ENCODE data around the gene SLC27A3. TPM values are rescaled to one million over a fixed set of nuclear protein-coding genes. Genes with fewer than 3 reads are reported as not detected.

SLC27A3 gene
- total and polyA plus RNA-seq, 7 donors, result 3.5 to 15.6 (median 5.2) TPM

GRCh38 chr1:153774026-153774595 is 1.1 kb upstream of the SLC27A3 start:
- intact Hi-C loops (cut with DNase I), result no loop called here
- peaks cover 26% of the 10 kb centered on the region for H3K4me1 ChIP-seq
- H3K27me3 ChIP-seq (ENCODE audit: insufficient read depth in 3 of 3, low read length in 2 of 3), result no peaks in the 10 kb centered on the region
- no peaks in the 10 kb centered on the region for H3K9me3 ChIP-seq
- ATAC-seq (no peak), DNase-seq (no peak)
- H3K4me3 ChIP-seq, result peak overlapping the region; percentile 71
- TF ChIP-seq CTCF (IDR thresholded peaks at IDR 0.05), result no peak
- peaks cover 0 to 40% of the 10 kb centered on the region in 2 donors for H3K36me3 ChIP-seq (ENCODE audit: insufficient read depth in 1 of 2, low read depth in 1 of 2)
- H3K27ac ChIP-seq, result peak overlapping the region; percentile 23
- 67 to 69% (median 67%) methylated on average over 8 of the region's 8 CpGs for WGBS, 3 donors

GRCh38 chr1:153775458-153776327 is 486 bp downstream of the SLC27A3 start:
- WGBS, 3 donors, result 0 to 1% (median 0%) methylated on average over 77 to 83 of the region's 83 CpGs
- Histone ChIP-seq H3K27ac (peak overlapping the region; percentile 60), H3K9me3 (no peaks in the 10 kb centered on the region), H3K27me3 (ENCODE audit: insufficient read depth in 3 of 3, low read length in 2 of 3) (no peaks in the 10 kb centered on the region), H3K4me1 (peaks cover 26% of the 10 kb centered on the region), H3K36me3 (ENCODE audit: insufficient read depth in 1 of 2, low read depth in 1 of 2) (peaks cover 0 to 27% of the 10 kb centered on the region in 2 donors), H3K4me3 (peak overlapping the region; percentile 71)
- intact Hi-C loops (cut with DNase I), result no loop called here
- ATAC-seq (peak; percentile 38 to 59 (median 48)), DNase-seq (peak; percentile 72 to 78)
- TF ChIP-seq CTCF (IDR thresholded peaks at IDR 0.05), result no peak

GRCh38 chr1:153776352-153776751 is 1.1 kb downstream of the SLC27A3 start:
- H3K27ac ChIP-seq, result no peak overlapping the region
- DNase-seq, result peak in 1 of 2 donors; percentile 12
- intact Hi-C loops (cut with DNase I), result no loop called here

GRCh38 chr1:153776845-153777370 is 1.7 kb downstream of the SLC27A3 start:
- intact Hi-C loops (cut with DNase I), result no loop called here
- Histone ChIP-seq H3K4me1 (peaks cover 26% of the 10 kb centered on the region), H3K27ac (no peak overlapping the region), H3K4me3 (peak overlapping the region; percentile 71), H3K9me3 (no peaks in the 10 kb centered on the region), H3K36me3 (ENCODE audit: insufficient read depth in 1 of 2, low read depth in 1 of 2) (peaks cover 0 to 16% of the 10 kb centered on the region in 2 donors), H3K27me3 (ENCODE audit: insufficient read depth in 3 of 3, low read length in 2 of 3) (no peaks in the 10 kb centered on the region)
- ATAC-seq (no peak), DNase-seq (no peak)
- WGBS, 3 donors, result 90 to 92% (median 91%) methylated on average over 10 of the region's 10 CpGs
- no peak for TF ChIP-seq CTCF (IDR thresholded peaks at IDR 0.05)

More at GRCh38 chr1:153776352-153776751, 1.1 kb downstream of the SLC27A3 start:
- Histone ChIP-seq H3K4me3 (peak overlapping the region; percentile 71), H3K36me3 (ENCODE audit: insufficient read depth in 1 of 2, low read depth in 1 of 2) (peaks cover 0 to 21% of the 10 kb centered on the region in 2 donors), H3K4me1 (peaks cover 26% of the 10 kb centered on the region), H3K9me3 (no peaks in the 10 kb centered on the region), H3K27me3 (ENCODE audit: insufficient read depth in 3 of 3, low read length in 2 of 3) (no peaks in the 10 kb centered on the region)
- TF ChIP-seq CTCF (IDR thresholded peaks at IDR 0.05), result no peak
- 59 to 68% (median 60%) methylated on average over 10 of the region's 10 CpGs for WGBS, 3 donors
- no peak for ATAC-seq

Data from psoas muscle (tissue), 8 donors.